PFSK-1 (cell line): Measurements from ENCODE around the gene CD24.

Source experiments
- POLR2AphosphoS5 ChIP-seq: IDR thresholded peaks from 2 replicates; pipeline ENCODE4 v1.6.1; 2012; ENCODE audit warnings: low read depth, mild to moderate bottlenecking, control low read depth, low read length, moderate library complexity
- REST ChIP-seq, 2 experiments: IDR thresholded peaks; 2 replicates each; pipeline versions ENCODE4 v1.6.1 to v1.8.0; 2011 to 2012; ENCODE audit warnings: low read depth in 2 of 2, low read length in 2 of 2, control low read depth in 1 of 2, inconsistent platforms in 1 of 2, mild to moderate bottlenecking in 1 of 2, moderate library complexity in 1 of 2; ENCODE audit not compliant: insufficient read depth in 1 of 2
- SIN3A ChIP-seq: IDR thresholded peaks from 2 replicates; pipeline ENCODE4 v1.6.1; 2012; ENCODE audit warnings: mild to moderate bottlenecking, low read length, moderate library complexity, borderline replicate concordance; ENCODE audit not compliant: insufficient read depth

GRCh38 chr6:106974999-106975737 is 639 bp upstream of the CD24 start:
- no peak for TF ChIP-seq POLR2AphosphoS5
- no peak for TF ChIP-seq REST (IDR thresholded peaks at IDR 0.05; ENCODE audit: insufficient read depth in 1 of 2, low read depth in 2 of 2, low read length in 2 of 2)
- TF ChIP-seq SIN3A, result no peak
